ENCODE results near the gene EPC2.
A peak's percentile ranks its signal among the peaks of the same experiment; 100 is the strongest.

The EPC2 gene

GRCh38 chr2:148810081-148810480 is 165.5 kb downstream of the EPC2 start:
- no peak for DNase-seq (ENCODE audit: low read depth in 3 of 3)

GRCh38 chr2:148812306-148812705 is 167.8 kb downstream of the EPC2 start:
- DNase-seq (ENCODE audit: low read depth in 3 of 3), result no peak

GRCh38 chr2:148813603-148814065 is 169.1 kb downstream of the EPC2 start:
- peak; percentile 53 to 74 (median 61) for DNase-seq (ENCODE audit: low read depth in 3 of 3)

- no peak for DNase-seq (ENCODE audit: low read depth in 3 of 3)
These were observed 169.8 kb downstream of the EPC2 start for GRCh38 chr2:148814143-148814859.

GRCh38 chr2:148814860-148815419 is 170.4 kb downstream of the EPC2 start:
- no peak for DNase-seq (ENCODE audit: low read depth in 3 of 3)

- DNase-seq (ENCODE audit: low read depth in 3 of 3), result no peak
These were observed 171.6 kb downstream of the EPC2 start for GRCh38 chr2:148816176-148816575.

- DNase-seq (ENCODE audit: low read depth in 3 of 3), result no peak
These were observed 172.7 kb downstream of the EPC2 start for GRCh38 chr2:148817210-148817708.

GRCh38 chr2:148819019-148819585 is 174.6 kb downstream of the EPC2 start:
- no peak for DNase-seq (ENCODE audit: low read depth in 3 of 3)

GRCh38 chr2:148824190-148824589 is 179.6 kb downstream of the EPC2 start:
- no peak for DNase-seq (ENCODE audit: low read depth in 3 of 3)

- no peak for DNase-seq (ENCODE audit: low read depth in 3 of 3)
These were observed 182.2 kb downstream of the EPC2 start for GRCh38 chr2:148826791-148827190.

- DNase-seq (ENCODE audit: low read depth in 3 of 3), result no peak
These were observed 184.4 kb downstream of the EPC2 start for GRCh38 chr2:148828941-148829340.

- DNase-seq (ENCODE audit: low read depth in 3 of 3), result no peak
These were observed 185.1 kb downstream of the EPC2 start for GRCh38 chr2:148829618-148830017.

GRCh38 chr2:148832637-148833036 is 188.1 kb downstream of the EPC2 start:
- DNase-seq (ENCODE audit: low read depth in 3 of 3), result no peak
